Measurements from ENCODE around the gene GRB10.

GRB10 gene

DNA sequence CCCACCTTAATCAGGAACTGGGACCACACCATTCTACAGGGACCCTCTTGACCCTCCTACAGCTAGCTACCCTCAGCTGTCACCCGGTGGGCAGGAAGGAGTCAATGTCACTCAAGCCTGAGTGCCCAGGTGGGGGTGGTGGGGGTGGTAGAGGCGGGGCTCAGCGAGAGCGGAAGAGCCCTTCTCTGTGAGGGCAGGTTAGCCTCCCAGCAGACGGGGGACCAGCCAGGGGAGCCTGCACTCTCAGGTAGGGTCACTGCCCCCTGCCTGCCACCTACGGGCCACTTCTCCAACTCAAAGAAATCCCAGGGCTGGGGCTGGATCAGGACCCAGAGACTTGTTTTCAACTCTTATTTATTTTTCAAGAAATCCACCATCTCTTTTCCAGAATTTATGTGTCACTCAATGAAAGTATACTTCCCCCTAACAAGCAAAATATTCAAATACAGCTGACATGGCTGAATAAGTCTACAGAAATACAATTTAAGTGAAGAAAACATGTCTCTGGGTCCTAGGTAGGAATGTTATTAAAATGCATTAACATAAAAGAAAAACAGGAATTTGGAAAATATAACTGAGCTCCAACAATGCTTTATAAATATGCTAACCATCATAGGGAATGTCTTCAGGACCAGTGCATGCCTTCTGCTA lies 154.1 kb downstream of the GRB10 start:
- no peak for DNase-seq

DNA sequence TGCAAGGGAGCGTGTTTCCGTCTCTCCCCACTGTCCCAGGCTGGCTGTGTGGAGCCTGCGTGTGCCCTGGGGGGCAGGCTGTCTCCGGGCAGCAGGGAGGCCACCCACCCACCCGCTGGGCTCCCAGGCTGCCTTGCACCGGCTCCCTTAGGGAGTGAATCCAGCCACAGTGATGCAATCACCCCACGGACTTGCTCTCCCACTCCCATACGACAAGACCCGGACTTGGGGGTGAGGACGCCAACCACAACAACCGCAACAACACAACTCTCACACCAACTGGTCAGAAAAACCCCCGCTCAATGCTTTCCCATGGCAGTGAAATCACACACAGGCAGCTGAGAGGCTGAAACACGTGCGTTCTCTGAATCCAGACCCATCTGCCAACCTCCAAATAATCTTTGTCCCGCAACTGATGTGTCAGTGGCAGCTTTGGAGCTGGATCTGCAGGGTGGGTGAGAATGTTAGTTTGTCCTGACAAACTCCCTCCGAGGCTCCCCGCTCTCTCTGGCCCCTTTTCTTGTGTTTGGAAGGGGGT lies 154.8 kb downstream of the GRB10 start:
- DNase-seq: no peak

DNA sequence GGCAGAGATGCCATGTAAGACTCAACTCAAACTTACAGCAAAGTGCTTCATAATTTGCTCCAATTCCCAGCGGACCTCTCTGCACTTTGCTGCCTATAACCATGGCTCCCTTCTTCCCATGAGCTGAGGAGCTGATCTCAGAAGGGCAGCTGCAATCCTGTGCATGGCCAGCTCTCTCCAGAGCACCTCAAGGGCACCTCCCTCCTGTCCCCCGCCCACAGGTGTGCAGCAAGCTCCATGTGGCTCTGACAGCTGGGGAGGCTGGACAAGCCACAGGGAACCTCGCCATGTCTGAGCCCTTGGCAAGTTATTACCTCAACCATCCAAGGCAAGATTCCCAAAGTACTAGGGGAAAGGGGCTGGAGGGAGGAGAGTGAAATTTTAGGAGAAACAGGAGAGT lies 156.4 kb downstream of the GRB10 start:
- no peak for DNase-seq

DNA sequence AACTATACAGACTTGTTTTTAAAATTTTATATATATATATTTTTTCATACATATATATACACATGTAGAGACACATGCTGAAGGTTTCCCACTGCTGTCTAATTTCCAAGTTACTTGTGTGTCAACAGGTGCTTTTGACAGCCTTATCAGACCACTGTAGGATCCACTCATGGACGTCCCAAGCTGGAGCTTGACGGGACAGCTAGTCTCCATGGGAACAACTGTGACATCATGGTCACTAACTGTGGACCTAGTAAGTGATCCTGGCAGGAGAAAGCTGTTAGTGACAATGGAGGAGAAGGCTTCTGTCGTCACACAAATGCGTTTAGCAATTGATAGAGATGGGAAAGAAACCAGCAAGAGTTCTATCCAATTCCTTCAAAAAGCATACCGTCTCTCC lies 157.3 kb downstream of the GRB10 start:
- DNase-seq: no peak

DNA sequence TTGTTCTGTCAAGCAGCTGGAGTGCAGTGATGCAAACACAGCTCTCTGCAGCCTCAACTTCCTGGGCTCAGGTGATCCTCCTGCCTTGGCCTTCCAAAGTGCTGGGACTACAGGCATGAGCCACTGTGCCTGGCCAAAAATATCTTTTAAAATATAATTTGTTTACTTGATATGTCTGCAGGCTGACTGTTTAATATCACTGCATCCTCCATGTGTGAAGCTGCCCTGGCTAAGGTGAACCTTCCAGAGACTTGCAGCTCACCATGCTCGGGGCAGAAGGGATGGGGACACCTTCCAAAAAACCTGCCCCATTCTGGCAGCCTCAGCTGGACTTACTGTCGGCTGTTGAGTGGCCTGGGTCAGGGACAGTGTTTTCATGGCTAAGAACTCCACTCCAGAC lies 159.9 kb downstream of the GRB10 start:
- DNase-seq: no peak

DNA sequence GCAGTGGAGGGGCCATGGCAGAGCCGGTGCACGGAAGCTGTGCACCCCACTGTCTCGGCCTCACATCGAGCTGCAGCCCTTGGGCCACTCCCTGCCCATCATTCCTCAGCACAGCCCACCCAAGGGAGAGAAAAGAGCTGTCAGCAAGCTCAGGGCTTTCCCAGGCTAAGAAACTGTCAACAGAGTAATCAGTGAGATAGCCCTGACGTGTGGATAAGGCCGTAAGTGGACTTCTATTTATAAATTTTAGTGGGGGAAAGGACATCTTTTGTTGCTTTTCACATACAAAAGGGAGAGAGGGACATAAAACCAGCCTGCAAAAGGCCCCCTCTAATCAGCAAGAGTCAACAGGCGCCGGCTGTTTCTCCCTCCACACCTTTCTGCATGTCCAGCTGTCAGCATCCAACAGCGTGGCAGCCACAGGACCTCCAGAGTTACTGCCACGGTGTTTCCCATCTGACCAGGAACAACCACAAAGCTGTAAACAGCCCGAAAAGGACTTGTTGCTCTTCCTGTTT lies 160.7 kb downstream of the GRB10 start:
- DNase-seq: no peak

DNA sequence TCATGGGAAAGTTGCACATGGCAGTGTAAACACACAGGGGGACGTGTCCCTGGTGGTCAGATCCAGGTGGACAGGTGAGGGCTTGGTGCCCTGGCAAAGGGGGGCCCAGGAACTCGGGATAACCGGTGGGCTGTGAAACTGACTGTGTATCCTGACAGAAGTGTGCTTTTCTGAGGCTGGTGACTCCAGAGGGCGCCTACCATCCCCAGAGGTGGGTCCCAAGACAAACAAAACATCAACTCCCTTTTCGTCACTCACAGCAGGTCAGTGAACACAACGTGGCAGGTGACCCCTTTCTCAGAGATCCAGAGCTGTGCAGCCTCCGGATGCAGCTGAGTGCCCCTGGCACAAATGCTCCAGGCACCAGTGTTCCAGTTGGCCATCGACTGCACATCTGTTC lies 161.5 kb downstream of the GRB10 start:
- DNase-seq: no peak

DNA sequence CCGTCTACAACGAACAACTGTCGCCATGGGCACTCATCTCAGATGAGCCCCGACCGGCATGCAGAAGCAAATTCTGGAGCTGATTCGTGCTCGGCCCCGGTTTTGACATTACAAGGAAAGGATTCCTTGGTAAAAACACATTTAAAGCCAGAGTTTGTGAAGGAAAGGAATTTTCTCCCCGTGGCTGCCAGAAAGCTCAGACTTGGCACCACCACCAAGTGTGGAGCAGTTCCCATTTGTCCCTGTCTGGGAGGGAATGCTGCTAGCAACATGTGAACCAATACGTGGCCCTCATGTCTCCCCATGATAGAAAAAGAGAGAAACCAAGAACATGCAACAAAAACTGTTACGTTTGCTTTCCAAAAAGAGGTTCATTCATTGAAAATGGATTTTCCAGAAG lies 162.3 kb downstream of the GRB10 start:
- no peak for DNase-seq

DNA sequence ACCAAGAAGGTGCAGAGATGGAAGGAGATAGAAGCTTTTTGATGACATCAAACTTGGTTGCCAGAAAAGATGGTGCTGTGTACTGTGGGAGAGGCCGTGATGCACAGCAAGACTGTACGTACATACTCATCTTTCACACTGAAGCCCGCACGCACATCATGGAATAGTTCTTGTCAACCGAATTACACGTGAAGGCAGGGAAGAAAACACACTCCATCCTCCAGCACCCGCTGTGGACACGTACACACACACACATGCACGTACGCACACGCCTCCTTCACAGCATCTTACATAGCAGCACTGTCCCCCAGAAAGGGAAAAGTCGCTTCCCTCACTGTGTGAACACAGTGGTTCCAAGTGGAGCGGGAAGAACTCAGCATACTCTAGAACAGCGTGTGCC lies 163.0 kb downstream of the GRB10 start:
- DNase-seq: no peak

DNA sequence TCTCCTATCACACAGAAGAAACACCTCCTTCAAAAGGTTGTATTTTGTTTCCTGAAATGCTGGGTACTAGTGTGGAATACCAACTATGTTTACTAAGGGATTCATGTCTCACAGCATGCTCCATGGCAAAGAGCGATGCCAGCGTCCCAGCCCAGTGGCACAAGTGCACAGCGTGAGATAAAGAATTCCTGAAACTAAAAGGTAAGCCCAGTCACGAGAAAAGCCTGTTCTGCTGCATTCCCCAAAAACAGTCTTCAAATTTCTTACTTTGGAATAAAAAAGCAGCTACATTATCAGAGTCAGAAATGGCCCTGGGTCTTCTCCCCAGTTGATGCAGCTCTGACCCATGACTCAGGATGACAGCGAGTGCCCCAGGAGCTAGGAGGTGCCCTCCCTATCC lies 164.4 kb downstream of the GRB10 start:
- DNase-seq: no peak

DNA sequence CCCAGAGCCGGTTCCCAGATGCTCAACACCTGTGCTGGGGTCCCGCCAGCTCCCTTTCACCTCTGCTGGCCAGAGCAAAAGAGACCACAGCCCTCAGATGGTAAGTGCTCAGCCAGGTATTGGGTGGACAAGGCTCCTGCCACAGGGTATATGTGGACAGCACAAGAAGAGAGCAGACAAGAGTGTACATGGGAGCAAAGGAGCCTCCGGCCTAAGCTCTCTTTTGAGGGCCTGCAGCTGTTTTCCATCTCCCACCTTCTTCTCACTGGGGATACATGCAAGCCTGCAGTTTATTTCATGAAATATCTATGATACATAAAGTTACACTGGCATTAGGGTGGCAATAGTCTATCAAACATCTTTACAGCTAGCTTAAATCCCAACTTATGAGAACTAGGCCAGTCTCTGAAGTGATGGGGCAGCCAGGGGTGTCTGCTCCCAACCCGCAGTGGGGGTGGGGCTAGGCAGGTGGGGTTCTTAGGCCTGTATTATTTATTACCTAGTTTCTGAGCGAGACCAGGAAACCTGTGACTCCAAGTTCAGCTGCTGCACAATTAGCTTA lies 167.1 kb downstream of the GRB10 start:
- no peak for DNase-seq

DNA sequence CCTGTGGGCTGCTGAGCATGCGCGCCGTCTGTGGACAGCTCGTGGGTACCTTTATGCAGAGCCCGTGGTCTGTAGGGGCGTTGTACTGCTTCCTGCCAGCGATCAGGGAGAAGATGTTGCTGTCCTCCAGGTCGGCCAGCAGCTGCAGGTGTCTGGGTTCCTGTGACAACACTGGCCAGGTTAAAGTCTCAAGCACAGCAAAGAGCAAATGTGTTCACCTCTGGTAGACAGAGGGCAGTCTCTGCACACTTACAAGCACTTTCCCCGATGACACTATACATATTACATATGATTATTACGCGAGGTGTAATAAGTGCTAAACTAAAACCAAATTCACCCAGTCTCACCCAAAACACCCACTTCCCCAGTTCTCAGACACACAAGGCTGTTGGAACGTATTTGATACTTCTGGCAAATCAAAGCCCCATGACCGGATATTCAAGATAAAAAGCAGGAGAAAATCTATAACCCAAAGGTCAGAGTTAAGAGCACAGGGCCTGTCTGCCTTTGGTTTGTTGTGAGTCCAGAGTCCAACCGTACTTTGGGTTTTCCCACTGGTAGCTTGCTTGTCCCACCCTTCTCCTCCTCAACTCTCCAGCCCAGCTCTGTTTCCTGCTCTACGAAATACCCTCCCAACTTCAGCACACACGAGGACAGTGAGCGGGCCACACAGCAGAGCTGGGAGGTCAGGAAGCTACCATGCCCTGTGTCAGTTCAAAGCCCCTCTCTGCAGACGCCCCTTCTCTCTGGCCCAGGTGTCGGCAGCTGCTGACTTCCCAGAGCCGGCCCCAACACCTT lies 167.8 kb downstream of the GRB10 start:
- no peak for DNase-seq

DNA sequence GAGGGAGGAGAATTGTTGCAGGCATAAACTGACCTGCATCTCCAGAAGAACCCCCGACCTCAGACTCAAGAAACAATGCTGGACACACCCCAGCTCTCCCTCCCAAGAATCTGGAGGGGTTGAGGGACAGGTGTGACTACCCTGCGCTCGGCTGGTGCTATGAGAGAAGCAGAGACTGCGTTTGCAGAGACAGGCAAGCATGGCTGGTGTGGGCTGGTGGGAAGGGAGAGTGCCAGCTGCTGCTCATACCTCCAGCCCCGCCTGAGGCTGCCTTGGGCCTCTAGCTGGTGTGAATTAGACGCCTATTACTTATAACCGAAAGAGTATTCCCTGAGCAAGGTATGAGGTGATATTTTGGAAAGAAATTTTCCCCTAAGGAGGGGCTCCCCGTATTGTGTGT lies 169.2 kb downstream of the GRB10 start:
- no peak for DNase-seq

DNA sequence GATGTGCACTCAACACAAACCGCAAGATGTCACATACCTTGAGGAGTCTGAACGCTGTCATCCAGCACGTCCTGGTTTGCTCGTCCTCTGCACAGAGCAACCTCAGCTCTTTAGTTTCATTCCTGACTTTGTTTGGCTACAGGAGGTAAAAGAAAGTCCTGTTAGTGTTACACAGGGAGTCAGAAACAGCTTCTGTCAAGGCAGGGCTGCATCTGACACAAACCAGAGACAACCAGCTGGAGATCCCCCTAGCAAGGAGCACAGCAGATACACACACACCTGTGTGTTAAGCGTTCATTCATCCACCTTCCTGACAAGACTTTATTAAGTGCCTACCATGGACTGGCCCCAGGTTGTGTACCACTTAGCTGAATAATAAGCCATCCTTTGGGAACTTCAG lies 170.0 kb downstream of the GRB10 start:
- no peak for DNase-seq

DNA sequence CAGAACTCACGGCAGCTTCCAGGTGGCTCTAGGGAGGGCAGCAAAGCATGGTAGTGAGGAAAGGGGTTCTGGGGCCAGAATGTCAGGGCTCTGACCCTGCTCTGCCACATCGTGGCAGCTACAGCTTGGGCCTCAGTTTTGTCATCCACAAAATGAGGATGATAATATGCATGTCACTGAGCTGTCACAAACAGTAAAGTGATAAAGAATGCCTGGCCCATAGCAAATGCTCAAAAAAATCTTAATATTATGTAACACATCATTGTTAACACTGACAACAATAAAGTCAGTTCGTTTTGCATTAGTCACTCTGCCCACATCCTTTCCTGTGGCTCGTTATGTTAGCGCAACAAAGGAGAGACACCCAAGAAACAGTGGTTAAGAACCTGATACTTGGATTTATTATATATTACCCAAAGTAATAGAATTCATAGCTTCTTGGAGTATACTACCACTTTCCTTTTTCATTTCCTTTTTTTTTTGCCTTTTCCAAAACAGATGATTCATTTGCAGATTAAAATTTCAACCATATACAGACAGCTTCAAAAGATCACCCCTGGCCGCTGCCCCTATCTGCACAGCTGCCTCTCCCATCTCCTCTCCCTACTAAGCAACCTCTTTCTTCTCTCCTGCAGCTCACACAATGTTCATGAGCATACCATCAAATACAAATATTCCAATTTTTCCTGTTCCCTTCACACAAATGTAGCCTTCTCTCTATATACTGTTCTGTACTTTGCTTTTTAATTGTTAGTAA lies 172.0 kb downstream of the GRB10 start:
- no peak for DNase-seq

DNA sequence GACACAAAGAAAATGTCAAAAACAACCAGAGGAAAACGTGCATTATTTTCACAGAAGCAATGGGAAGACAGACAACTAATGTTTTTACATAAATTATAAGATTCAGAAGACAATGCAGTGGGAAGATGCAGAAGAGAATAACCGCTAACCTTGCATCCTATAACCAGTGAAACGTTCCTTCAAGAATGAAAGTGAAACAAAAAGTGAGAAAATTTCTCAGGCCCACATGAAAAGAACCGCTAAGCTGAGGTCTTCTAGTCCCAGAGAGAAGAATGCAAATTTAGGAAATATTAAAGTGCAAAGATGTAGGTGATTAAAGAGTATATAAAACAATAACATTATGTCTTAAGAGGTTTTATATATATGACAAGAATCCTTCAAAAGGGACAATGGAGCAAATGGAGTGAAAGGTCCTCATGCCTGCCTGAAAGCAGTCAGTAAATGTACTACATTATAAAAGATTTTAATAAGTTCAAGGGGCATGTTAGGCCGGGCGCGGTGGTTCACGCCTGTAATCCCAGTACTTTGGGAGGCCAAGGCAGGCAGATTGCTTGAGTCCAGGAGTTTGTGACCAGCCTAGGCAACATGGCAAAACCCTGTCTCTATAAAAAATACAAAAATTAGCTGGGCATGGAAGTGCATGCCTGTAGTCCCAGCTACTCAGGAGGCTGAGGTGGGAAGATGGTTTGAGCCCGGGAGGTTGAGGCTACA lies 174.3 kb downstream of the GRB10 start:
- no peak for DNase-seq

DNA sequence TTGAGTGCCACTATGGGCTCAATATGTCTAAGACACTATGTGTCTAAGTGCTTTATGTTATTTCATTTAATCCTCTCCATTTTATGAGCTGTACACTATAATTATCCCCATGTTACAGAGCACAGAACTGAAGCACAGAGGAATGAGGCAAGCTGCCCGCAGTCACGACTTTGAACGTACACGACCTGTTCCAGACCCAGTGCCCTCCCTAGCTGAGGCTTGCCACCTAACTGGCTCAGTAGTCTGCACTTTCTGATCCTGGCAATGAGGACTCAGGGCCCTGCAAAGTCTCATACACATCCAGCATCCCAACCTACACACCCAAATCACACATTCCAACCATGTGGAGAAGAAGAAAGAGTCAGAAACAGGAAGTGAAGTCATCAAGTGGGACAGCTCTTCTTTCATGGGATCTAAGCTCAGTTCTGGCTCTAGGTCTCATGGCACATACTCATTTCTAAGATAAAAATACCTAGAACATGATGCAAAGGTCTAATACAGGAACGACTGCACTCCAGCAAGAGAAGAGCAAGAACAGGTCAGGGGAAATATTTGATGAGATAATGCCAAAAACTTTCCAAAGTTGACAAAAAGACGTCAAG lies 175.1 kb downstream of the GRB10 start:
- DNase-seq: no peak

DNA sequence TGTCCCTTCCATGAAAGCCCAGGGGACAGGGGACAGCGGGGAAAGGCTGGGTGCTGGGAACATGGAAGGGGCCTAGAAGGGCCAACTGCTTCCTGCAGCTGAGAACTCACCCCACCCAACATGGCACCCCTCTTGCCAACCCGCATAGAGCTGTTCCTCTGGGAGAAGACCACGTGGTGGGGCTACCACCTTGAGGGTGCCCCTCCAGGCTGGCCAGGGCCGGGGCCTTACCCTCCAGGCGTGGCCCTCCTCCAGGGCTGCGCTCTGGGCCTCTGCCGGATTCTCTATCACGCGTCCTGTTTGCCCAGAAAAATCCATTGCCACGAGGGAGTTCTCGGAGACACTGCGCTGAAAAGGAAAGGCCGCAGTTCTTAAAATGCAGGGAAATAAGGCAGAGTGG lies 177.6 kb downstream of the GRB10 start:
- DNase-seq: no peak

DNA sequence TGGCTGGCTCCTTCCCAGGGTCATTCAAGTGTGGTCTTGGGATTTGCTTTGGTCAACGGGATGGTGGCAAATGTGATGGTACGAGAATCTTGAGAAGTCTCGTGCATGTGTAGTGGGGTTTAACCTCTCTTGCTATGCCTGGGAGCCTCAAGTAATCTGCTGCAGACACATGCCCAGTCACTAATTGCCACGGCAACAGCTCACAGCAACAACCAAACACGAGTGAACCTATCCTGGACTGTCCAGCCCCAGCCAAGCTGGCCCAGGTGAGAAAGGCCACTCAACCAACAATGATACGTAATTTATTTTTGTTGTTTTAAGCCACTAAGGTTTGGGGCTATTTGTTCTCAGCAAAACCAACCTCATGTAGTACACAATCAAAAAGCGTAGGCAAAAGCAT lies 179.4 kb downstream of the GRB10 start:
- no peak for DNase-seq

DNA sequence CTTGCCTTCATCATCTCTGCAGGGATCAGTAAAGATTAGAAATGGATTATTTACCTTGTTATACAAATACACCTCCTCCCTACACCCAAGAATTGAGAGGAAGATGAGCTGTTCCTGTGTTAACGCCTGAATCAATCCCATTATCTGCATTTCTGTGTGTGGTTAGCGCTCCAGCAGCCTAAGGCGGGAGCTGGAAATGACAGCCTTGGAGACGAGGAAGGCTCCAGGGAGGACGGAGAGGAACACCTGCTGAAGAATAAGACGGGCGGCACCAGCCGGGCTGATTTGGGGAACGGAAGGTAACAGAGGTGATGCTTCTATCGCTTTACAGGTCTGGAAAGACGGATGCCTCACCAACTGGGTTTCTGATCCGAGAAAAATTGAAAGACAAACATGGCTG lies 183.3 kb downstream of the GRB10 start:
- no peak for DNase-seq

DNA sequence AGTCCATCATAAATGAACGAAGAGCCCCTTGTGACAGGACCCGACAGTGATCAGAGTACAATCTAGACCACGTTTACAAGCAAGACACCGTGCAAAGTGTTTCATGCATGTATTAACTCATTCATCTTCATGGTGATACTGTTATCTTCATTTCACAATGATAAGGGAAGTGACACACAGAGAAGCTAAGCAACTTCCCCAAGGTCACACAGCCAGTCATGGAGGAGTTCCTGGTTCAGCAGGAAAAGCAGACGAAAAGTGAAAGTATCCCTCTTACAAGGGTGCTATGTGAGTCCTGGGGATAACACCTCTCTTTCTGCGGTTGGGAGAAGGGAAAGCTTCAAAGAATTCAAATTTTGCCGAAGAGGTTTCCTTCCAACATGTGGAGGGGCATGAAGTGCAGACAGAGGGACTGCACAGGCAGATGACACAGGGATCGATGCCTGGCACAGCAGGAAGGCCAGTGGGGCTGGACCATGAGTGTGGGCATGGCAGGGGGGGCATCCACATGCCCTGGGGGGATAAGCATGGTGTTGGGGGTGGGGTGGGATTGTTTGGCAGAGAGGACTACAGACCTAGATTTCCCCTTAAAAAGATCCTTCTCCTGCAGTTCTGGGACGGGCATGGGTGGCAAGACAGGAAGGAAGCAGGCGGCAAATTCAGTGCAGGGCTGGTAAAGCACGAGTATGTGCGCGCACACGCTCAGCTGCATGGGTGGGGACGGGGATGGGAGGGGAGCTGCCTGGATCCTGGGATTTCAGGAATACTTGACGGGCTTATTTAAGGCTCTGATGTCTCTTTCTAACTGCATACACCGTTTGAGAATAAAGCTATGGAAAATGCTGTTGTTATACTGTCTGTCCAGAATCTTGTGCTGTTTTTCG lies 184.0 kb downstream of the GRB10 start:
- no peak for DNase-seq

Measured in amniotic stem cell (primary cell).